Activated T-cell treated with anti-CD3 and anti-CD28 coated beads, Interleukin-2, amount 50 U/mL, for 1 hour (primary cell): Measurements from ENCODE around the gene HSD3B7.
"Not testable (repeated sequence)": the region's sequence is repeated elsewhere in the genome, so short reads cannot be mapped to it uniquely, and the experiment has no call there.

Experiments
- DNase-seq: peaks from one replicate; pipeline ENCODE4 v3.0.0-alpha.2; 2020

Gene HSD3B7

DNA sequence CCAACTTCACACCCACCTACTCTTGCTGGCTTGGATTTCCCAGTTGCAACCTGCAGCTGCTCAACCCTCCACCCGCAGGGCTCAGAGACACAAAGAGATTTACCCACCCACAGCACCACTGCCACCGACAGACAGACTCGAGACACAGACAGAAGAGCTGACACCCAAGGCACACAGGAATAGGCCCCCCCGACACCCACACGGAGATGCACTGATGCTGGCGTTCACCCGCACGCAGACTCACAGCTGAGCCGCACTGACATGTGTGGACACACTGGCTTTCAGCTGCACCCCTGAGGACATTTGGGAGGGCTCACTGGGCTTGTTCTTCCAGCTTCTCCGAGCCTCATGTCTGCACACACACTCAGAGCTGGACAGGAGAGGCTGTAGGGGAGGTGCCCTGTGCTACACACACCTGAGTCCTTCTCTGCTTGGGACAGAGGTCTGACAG is 17.3 kb downstream of the HSD3B7 start:
- DNase-seq, result no peak

DNA sequence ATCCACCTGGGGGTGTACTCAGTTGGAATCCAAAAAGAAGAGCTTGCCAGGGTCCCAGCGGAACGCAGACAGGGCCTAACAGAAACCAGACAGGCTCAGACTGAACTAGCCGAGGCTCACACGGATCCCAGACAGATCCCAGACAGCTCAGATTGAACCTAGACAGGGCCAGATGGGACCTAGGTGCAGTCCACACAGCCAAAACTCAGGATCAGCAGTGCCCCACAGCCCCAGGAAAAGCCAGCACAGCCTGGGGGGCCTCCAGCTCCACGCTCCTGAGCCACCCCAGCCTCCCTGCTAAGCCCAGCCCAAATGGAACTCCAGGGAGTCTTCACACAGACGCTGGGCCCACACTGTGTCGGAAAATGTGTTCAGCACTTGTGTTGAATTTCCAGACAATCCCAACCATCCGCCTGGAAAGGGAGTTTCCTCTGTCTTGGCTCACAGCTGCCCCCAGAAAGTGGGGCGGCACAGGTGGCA is 17.9 kb downstream of the HSD3B7 start:
- DNase-seq, result no peak

DNA sequence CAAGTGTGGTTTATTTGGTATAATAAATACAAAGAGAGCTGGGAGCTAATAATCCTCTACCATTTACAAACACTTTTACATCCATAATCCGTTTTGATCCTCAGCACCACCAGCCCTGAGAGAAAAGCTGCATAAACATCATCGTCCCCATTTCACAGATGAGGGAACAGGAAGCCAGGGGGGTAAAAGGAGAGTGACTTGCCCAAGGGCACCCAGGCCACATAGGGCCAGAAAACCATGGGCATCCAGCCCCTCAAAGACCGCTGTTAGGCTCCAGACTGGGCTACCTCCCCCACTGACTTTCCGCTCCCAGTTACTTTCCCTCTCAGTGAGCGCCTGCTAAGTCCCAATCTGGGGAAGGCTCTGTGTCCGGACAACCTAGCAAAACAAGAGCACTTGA is 18.7 kb downstream of the HSD3B7 start:
- no peak for DNase-seq

DNA sequence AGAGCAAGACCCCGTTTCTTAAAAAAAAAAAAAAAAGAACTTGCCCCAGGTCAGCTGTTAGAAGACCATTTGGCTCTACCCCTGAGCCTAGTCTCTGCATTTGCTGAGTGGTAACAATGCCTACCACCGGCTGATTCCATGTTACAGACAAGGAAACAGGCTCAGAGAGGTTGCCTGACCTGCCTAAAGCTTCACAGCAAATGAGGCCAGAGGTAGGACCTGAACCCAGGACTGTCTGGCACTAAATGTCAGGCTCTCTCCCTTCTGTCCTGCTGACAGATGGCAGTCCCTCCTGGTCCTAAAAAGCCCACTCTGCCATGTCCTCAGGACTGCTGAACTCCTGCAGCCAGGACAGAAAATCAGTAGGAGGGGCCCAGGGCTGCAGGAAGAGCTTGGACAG is 19.7 kb downstream of the HSD3B7 start:
- DNase-seq, result no peak

DNA sequence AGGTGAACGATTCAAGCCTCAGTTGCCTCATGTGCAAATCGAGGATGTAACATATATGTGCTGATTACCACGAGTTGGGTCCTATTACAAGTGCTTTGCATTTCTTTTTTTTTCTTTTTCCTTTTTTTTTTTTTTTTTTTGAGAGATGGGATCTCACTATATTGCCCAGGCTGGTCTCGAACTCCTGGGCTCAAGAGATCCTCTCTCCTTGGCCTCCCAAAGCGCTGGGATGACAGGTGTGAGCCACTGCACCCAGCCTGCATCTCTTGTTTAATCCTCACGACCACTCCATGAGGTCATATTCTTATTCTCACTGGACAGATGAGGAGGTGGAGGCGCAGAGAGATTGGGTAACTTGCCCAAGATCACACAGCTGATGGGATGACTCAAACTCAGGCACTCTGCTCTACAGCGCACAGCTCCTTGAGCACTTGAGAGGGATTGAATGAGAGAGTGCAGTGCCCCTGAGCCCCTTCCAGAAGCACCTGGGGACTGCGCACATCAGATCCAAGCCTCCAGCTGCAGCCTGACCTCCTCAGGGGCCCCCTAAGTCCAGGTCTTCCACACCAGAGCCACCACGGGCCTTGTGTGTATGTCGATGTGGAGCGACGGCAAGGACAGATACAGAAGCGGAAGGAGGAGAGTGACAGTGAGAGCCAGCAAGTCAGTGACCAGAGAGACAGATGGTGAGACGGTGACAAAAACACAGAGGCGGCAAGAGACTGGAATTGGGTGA is 20.5 kb downstream of the HSD3B7 start:
- DNase-seq, result no peak

DNA sequence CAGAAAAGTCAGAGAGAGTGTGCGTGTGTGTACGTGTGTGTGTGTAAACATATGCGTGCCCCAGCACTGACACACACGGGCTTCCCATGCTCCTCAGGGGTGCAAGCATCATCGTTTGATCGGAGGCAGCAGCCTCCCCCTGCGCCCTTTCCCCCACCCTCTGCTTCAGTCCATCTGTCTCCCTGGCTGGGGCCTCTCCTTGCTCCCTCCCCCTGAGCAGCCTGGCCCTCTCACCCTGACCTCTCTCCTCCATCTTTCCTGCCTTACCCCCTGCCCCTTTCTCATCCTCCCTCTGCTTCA is 21.0 kb downstream of the HSD3B7 start:
- DNase-seq, result no peak

DNA sequence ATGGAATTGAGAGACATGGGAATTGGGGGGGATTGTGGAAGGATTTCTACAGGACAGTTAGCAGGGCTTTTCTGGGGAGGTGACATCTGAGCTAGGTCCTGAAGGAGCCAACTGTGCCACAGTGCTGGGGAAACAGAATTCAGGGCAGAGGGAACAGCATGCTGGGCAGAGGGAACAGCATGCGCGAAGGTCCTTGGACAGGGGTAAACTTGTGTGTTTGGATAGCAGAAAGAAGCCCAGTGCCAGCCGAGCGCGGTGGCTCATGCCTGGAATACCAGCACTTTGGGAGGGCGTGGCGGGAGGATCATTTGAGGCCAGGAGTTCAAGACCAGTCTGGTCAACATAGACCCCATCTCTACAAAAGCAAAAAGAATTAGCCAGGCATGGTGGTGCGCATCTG is 21.6 kb downstream of the HSD3B7 start:
- DNase-seq, result no peak

DNA sequence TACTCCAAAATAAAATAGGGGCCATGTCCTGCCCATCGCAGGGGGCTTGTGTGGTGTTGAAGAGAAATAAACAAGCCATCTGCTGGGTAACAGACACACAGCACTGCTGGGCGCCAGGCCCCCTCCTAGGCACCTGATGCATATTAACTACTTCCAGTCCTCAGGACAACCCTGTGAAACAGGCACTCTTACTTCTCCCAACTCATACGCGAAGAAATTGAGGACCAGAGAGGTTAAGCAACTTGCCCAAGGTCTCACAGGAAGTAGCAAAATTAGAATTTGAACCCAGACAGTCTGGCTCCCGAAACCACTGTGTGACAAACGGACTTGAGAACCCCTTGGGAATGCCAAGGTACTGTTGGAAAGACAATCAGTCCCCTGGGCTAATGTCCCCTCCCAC is 22.7 kb downstream of the HSD3B7 start:
- no peak for DNase-seq

DNA sequence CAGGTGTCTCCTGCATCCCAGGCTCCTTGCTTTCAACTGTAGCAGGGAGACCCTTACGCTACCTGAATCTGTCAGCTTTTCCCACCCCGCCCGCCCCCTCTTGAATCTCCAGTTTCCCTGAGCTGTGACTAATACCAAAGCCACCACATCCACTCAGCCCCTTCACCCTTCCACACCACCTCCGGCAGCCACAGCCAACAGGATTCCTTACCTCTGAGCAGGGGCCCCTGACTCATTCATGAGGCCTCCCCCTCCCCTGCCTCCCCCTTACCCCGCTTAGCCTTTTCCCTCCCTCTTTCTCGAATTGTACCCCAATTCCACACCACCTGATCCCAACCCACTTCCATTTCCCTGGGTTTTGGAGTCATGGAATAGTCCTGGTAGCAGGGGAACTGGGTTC is 23.1 kb downstream of the HSD3B7 start:
- DNase-seq, result no peak

DNA sequence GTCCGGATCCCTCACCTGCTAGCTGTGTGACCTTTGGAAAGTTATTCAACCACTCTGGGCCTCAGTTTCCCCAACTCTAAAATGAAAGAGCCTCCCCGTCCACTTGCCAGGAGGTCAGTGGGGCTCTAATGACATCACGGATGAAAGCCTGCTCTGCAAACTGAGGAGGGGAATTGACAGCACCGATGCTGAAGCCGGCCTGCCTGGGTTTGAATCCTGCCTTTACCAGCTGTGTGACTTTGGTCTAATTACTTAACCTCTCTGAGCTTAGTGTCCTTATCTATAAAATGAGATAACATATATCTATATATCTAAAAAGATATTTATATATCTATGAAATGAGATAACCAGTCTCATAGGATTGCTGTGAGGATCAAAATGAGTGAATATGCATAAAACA is 23.5 kb downstream of the HSD3B7 start:
- no peak for DNase-seq

DNA sequence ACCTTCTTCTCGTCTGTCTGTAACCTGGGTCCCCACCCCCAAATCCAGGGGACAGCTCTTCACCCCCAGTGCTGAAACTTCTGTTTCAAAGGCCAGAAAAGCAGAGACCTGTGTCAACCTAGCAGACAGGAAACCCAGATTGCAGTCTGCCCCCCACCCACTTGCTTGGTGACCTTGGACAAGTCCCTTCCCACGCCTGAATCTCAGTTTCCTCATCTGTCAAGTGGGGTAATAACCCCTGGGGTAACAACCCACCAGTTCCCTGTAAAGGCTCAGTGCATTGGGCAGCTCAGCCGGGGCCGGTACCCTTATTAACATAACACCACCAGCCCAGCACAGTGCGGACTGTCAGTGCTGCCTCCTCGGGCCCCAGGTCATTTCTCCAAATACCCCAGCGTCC is 24.1 kb downstream of the HSD3B7 start:
- DNase-seq, result no peak

DNA sequence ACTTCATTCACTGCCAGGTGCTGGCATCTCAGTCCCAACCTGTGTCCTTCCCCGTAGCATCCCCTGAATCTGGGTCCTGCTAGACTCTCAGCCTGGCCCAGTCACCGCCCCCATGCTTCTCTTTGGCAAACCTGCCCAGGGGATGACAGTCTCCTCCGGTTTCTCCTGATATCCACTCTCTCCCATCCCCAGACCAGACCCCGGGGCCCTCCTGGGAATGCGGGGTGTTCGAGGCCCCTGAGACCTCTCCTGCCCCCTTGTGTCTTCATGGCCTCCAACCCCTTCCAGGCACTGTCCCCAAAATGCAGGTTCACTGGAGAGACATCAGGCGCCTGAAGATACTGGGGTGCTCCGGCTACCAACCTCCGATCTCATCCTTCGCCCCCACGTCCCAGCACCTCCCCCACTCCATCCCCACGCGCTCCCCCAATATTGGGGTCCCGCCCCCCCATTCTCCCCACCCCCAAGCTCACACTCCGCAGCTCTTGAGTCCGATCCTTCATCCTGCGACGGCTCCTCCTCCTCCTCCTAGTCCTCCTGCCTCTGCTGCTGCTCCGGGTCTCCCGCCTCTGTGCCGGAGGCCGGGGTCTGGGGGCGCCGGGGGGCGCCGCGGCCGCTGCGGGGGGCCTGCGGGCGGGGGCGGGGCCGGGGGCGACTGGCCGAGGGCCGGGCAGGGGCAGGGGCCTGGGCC is 25.0 kb downstream of the HSD3B7 start:
- DNase-seq, result no peak

DNA sequence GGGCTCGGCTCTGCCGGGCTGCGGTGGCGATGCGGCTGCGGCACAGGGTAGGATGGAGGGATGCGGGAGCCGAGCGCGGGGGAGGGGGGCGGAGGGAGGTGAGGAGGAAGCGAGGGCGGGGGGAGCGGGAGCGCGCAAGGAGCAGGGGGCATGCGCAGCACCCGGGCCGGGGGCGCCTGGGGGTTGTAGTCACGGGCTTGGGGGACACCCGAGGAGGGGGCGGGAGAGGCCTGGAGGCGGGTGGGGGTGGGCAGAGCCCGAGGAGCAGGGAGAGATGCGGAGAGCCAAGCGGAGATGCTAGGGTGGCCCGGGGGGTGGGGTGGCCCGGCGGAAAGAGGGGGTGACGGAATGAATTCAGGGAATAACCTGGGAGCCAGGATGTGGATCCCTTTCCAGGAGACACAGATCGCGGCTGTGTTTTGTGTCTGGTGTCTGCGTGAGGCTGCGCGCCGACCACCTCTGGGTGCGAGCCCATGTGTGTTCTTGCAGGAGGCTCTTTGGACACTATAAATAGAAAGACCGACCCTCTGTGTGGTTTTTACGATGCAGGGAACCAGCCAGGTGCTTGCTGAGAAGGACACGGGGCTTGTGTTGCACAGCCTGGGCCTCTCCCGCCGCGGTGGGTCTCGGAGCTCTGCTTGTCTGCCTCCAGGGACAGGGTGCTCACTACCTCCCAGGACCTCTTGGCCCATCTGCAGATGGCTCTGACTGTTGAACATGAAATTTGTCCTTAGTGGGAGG is 25.7 kb downstream of the HSD3B7 start, which contains the start of gene STX1B:
Gene STX1B, minus strand, starts transcription at position 54 of the 741 bp plus-strand sequence. CDS start 242 bp downstream, outside the sequence.
- DNase-seq, result peak; percentile 59

DNA sequence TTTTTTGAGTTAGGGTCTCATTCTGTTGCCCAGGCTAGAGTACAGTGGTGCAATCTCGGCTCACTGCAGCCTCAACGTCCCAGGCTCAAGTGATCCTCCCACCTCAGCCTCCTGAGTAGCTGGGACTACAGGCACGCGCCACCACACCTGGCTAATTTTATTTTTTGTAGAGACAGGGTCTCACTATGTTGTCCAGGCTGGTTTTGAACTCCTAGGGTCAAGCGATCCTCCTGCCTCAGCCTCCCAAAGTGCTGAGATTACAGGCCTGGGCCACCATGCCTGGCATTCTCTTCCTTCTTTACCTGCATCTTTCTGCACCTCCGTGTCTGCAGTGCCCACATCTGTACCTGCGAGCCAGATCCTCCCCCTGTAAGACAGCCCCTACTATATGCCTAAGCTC is 26.8 kb downstream of the HSD3B7 start:
- DNase-seq, result not testable (repeated sequence)

DNA sequence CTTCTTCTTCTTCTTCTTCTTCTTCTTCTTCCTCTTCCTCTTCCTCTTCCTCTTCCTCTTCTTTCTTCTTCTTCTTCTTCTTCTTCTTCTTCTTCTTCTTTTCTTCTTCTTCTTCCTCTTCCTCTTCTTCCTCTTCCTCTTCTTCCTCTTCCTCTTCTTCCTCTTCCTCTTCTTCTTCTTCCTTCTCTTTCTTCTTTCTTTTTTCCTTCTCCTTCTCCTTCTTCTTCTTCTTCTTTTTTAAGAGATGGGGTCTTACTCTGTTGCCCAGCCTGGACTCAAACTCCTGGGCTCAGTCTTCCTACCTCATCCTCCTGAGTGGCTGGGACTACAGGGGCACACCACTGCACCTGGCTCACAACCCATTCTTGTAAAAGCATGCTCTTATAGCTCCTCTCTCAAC is 28.3 kb downstream of the HSD3B7 start:
- not testable (repeated sequence) for DNase-seq

DNA sequence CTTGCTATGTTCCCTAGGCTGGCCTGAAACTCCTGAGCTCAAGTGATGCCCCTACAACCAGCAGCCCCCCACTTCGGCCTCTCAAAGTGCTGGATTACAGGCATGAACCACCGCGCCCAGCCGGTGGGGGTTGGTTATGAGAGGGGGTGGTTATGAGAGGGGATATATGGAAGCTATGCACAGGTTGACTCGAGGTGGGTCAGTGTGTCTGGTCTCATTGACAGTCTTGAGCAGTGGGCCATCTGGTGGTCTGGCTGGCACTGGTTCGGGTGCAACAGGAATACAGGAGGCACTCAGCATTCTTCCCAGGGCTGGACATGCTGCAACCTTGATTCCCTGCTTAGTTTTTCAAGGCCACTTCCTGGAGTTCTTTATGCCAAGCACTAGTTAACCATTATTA is 31.0 kb downstream of the HSD3B7 start:
- no peak for DNase-seq

DNA sequence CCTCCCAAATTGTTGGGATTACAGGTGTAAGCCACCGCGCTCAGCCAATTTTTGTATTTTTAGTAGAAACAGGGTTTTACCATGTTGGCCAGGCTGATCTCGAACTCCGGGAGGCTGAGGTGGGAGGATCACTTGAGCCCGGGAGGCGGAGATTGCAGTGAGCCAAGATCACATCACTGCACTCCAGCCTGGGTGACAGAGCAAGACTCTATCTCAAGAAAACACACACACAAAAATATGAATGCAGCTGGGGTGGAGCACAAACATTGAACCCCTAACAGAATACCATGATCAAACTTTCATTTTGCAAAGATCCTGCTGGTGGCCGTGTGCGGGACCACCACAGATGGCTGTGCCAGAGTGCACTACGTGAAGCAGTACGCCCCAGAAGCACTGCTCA is 32.7 kb downstream of the HSD3B7 start:
- DNase-seq, result not testable (repeated sequence)

DNA sequence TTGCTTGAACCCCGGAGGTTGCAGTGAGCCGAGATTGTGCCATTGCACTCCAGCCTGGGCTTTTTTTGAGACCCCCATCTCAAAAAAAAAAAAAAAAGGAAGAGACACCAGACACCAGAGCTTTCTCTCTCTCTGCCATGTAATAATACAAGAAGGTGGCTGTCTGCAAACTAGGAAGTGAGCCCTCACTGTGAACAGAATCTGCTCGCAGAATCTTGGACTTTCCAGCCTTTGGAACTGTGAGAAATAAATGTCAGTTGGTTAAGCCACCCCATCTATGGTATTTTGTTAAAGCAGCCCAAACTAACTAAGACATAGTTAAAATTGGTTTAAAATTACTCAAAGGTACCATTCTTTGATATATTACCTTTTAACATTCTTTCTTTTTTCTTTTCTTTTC is 35.5 kb downstream of the HSD3B7 start:
- no peak for DNase-seq

DNA sequence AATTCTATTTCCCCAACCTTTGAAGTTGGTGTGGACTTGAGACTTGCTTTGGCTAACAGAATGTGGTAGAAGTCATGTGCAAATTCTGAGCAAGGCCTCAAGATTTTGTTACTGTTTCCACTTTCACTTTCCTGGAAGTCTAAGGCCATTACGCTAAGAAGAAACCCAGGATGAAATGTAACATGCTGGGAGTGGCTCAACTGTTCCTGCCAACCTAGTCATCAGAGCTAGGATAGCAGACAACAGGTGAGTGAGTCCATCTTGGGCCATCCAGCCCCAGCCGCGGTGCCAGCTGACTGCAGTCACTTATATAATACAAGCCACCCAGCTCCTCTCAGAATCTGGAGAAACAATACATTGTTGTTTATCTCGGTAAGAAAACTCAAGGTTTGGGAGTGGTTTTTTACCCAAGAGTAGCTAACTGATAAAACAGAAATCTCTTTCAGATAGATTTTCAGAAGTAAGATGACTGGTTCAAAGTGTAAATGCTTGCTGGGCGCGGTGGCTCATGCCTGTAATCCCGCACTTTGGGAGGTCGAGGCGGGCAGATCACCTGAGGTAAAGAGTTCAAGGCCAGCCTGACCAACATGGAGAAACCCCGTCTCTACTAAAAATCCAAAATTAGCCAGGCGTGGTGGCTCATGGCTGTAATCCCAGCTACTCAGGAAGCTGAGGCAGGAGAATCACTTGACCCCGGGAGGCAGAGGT is 37.7 kb downstream of the HSD3B7 start:
- no peak for DNase-seq

DNA sequence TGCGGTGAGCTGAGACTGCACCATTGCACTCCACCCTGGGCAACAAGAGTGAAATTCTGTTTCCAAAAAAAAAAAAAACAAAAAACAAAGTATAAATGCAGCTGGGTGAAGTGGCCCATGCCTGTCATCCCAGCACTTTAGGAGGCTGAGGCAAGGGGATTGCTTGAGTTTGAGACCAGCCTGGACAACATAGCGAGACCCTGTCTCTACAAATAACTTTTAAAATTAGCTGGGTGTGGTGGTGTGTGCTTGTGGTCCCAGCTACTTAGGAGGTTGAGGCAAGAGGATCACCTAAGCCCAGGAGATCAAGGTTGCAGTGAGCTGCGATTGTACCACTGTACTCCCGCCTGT is 38.2 kb downstream of the HSD3B7 start:
- no peak for DNase-seq

DNA sequence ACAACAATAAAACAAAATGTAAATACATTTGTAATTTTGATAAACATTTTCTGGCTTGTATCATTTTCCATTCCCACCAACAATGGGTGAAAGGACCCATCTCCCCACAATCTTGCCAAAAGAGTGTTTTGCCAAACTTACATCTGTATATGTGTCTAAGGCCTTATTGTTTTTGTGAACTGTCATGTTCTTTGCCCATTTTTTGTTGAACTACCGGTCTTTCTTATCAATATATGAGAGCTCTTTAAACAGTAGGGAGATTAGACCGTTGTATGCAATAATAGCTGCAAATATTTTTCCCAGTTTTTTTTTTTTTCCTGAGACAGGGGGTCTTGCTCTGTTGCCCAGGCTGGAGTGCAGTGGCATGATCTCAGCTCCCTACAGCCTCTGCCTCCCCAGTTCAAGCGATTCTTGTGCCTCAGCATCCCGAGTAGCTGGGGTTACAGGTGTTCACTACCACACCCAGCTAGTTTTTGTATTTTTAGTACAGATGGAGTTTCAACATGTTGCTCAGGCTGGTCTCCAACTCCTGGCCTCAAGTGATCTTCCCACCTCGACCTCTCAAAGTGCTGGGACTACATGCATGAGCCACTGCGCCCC is 38.7 kb downstream of the HSD3B7 start:
- DNase-seq, result no peak

DNA sequence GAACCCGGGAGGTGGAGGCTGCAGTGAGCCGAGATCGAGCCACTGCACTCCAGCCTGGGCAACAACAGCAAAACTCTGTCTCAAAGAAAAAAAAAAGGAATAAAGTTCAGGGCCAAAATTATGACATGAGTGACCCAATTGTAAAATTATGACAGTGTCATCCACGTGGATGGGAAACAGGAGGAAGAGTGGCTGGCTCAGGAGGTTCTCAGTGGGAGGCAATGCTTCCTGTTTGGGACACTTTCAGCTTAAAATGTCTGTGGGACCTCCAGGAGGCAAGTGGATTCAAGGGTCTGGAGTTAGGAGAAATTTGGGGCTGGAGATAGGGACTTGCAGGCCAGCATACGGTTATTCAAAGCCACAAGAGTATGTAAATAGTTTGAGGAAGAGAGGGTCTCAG is 40.3 kb downstream of the HSD3B7 start:
- no peak for DNase-seq

DNA sequence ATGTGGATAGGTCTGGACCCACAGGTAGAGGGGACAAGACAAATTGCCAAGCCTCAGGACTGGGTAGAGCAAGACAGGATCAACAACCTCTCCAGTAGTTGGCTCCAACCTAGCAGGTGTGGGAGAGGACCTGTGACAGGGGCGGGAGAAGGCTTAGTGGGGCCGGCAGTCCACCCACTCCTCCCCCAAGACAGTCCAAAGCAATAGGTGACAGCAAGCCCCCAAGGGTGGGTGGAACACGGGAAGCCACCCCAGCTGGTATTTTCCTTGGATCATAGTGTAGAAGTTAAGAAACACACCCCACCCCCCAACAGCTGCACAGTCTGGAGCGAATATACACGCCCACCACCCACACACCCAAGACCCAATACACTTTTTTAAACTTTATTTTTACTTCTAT is 44.3 kb downstream of the HSD3B7 start:
- DNase-seq, result no peak
